Liver (tissue), 9 donors: ENCODE results near the gene MT1F. TPM values are rescaled to one million over a fixed set of nuclear protein-coding genes. Genes with fewer than 3 reads are reported as not detected.

Experiments used
- DNase-seq: peaks from one replicate; pipeline ENCODE4 v3.0.0-alpha.2; 2017; ENCODE audit warnings: low spot score
- H3K27ac ChIP-seq, 2 donors: one replicate each; pipeline ENCODE4 v1.7.0; 2013; ENCODE audit warnings: inconsistent platforms in 2 of 2, low read length in 2 of 2, control low read depth in 1 of 2, low read depth in 1 of 2, mild to moderate bottlenecking in 1 of 2
- H3K27me3 ChIP-seq, 4 donors: one replicate each; pipeline versions ENCODE4 v1.6.1 to v1.7.0; 2013; ENCODE audit warnings: low read length in 3 of 4, inconsistent platforms in 1 of 4, mild to moderate bottlenecking in 1 of 4, moderate library complexity in 1 of 4; ENCODE audit not compliant: control insufficient read depth in 4 of 4, insufficient read depth in 4 of 4
- H3K36me3 ChIP-seq, 4 donors: one replicate each; pipeline versions ENCODE4 v1.6.1 to v1.7.0; 2013; ENCODE audit warnings: low read length in 3 of 4, mild to moderate bottlenecking in 3 of 4, low read depth in 1 of 4, moderate library complexity in 1 of 4; ENCODE audit not compliant: control insufficient read depth in 4 of 4, insufficient read depth in 3 of 4
- H3K4me1 ChIP-seq, 4 donors: one replicate each; pipeline versions ENCODE4 v1.6.1 to v1.7.0; 2013; ENCODE audit warnings: low read length in 3 of 4, mild to moderate bottlenecking in 3 of 4, moderate library complexity in 1 of 4; ENCODE audit not compliant: control insufficient read depth in 4 of 4, insufficient read depth in 4 of 4
- H3K4me3 ChIP-seq, 3 donors: one replicate each; pipeline versions ENCODE4 v1.6.1 to v1.7.0; 2013; ENCODE audit warnings: low read length in 3 of 3, control low read depth in 1 of 3, low read depth in 1 of 3, mild to moderate bottlenecking in 1 of 3
- H3K9ac ChIP-seq, 2 donors: one replicate each; pipeline ENCODE4 v1.7.0; 2013; ENCODE audit warnings: low read length in 2 of 2, mild to moderate bottlenecking in 2 of 2, moderate library complexity in 2 of 2, control low read depth in 1 of 2, low read depth in 1 of 2
- H3K9me3 ChIP-seq, 4 donors: one replicate each; pipeline versions ENCODE4 v1.6.1 to v1.7.0; 2013; ENCODE audit warnings: low read length in 3 of 4; ENCODE audit not compliant: control insufficient read depth in 4 of 4
- ATF3 ChIP-seq: IDR thresholded peaks from 2 replicates; pipeline ENCODE4 v1.6.1; 2016; ENCODE audit warnings: antibody characterized with exemption
- CTCF ChIP-seq: fragments of 150-350 bp; IDR thresholded peaks from 2 replicates; pipeline ENCODE4 v1.5.1; 2017; ENCODE audit warnings: improper control_type of control experiment, low read depth, low read length; ENCODE audit not compliant: missing input control
- EGR1 ChIP-seq, 2 donors: IDR thresholded peaks; 2 replicates each; pipeline ENCODE4 v1.6.1; 2016 to 2018; ENCODE audit warnings: antibody characterized with exemption in 2 of 2, low read depth in 2 of 2
- FOXA1 ChIP-seq: IDR thresholded peaks from 2 replicates; pipeline ENCODE4 v1.6.1; 2016; ENCODE audit warnings: antibody characterized with exemption
- FOXA2 ChIP-seq: IDR thresholded peaks from 2 replicates; pipeline ENCODE4 v1.6.1; 2016; ENCODE audit warnings: antibody characterized with exemption
- GABPA ChIP-seq, 2 donors: IDR thresholded peaks in 1 of 2; conservative IDR thresholded peaks in 1 of 2; 2 replicates each; pipeline ENCODE4 v1.6.1; 2016; ENCODE audit warnings: antibody characterized with exemption in 2 of 2, mild to moderate bottlenecking in 1 of 2, moderate library complexity in 1 of 2
- HNF4A ChIP-seq, 2 donors: conservative IDR thresholded peaks; 2 replicates each; pipeline ENCODE4 v1.6.1; 2016; ENCODE audit warnings: antibody characterized with exemption in 2 of 2, mild to moderate bottlenecking in 2 of 2
- HNF4G ChIP-seq: IDR thresholded peaks from 2 replicates; pipeline ENCODE4 v1.6.1; 2016; ENCODE audit warnings: antibody characterized with exemption
- JUND ChIP-seq, 2 donors: IDR thresholded peaks; 2 replicates each; pipeline ENCODE4 v1.6.1; 2016; ENCODE audit warnings: antibody characterized with exemption in 2 of 2
- MAX ChIP-seq: IDR thresholded peaks from 2 replicates; pipeline ENCODE4 v1.6.1; 2016; ENCODE audit warnings: antibody characterized with exemption
- NR2F2 ChIP-seq: IDR thresholded peaks from 2 replicates; pipeline ENCODE4 v1.6.1; 2016; ENCODE audit warnings: antibody characterized with exemption
- RAD21 ChIP-seq, 2 donors: IDR thresholded peaks; 2 replicates each; pipeline ENCODE4 v1.6.1; 2016; ENCODE audit warnings: antibody characterized with exemption in 2 of 2, mild to moderate bottlenecking in 2 of 2
- REST ChIP-seq: IDR thresholded peaks from 2 replicates; pipeline ENCODE4 v1.6.1; 2016; ENCODE audit warnings: antibody characterized with exemption, mild to moderate bottlenecking
- RXRA ChIP-seq, 2 donors: IDR thresholded peaks; 2 replicates each; pipeline ENCODE4 v1.6.1; 2017 to 2018; ENCODE audit warnings: antibody characterized with exemption in 2 of 2, mild to moderate bottlenecking in 1 of 2
- SP1 ChIP-seq: IDR thresholded peaks from 2 replicates; pipeline ENCODE4 v1.6.1; 2018; ENCODE audit warnings: antibody characterized with exemption, mild to moderate bottlenecking
- TAF1 ChIP-seq: conservative IDR thresholded peaks from 2 replicates; pipeline ENCODE4 v1.6.1; 2016; ENCODE audit warnings: antibody characterized with exemption, mild to moderate bottlenecking
- YY1 ChIP-seq: IDR thresholded peaks from 2 replicates; pipeline ENCODE4 v1.6.1; 2016; ENCODE audit warnings: antibody characterized with exemption, mild to moderate bottlenecking
- ZBTB33 ChIP-seq: IDR thresholded peaks from 2 replicates; pipeline ENCODE4 v1.6.1; 2016; ENCODE audit warnings: antibody characterized with exemption
- WGBS: extraction: QIAGEN DNeasy Blood & Tissue Kit; methylation state at CpG from one replicate; pipeline ENCODE4 v1.1.7; 2013; 5-methylcytosine and 5-hydroxymethylcytosine counted together
- polyA plus RNA-seq, 2 donors: library from polyadenylated mRNA; stranded (reverse) in 1 of 2; unstranded in 1 of 2; fragments of 200-250 nt in 1 of 2; fragments of >200 nt in 1 of 2; fragmentation: Nextera tagmentation in 1 of 2; extraction: Ambion mirVana in 1 of 2; gene quantifications; one replicate each; pipeline versions ENCODE4 v1.2.1 to v1.2.3, GENCODE V29; 2013 to 2015
- total RNA-seq, 2 donors: library from RNA; depleted of rRNA; stranded (reverse); fragments of >200 nt; gene quantifications; one replicate each; pipeline ENCODE4 v1.2.3, GENCODE V29; 2014
- donor health status: healthy.
- donor health status: healthy.
- donor health status: healthy.
- donor health status: healthy.
- donor health status: healthy.

MT1F gene
- total and polyA plus RNA-seq, 4 donors = 14.2 to 895 (median 134) TPM

- no peak for TF ChIP-seq REST
These were observed 42.4 kb downstream of the MT1F start (continued) for GRCh38 chr16:56700195-56700594.

GRCh38 chr16:56700631-56701030 is 42.9 kb downstream of the MT1F start:
- TF ChIP-seq RXRA (IDR thresholded peaks at IDR 0.05) (no peak), YY1 (no peak), EGR1 (IDR thresholded peaks at IDR 0.05; ENCODE audit: low read depth in 2 of 2) (no peak), CTCF (no peak), FOXA2 (no peak), FOXA1 (no peak), NR2F2 (no peak), TAF1 (no peak), MAX (no peak), RAD21 (IDR thresholded peaks at IDR 0.05) (no peak), JUND (IDR thresholded peaks at IDR 0.05) (no peak), ATF3 (no peak), HNF4A (conservative IDR thresholded peaks at IDR 0.05) (no peak), GABPA (IDR thresholded peaks at IDR 0.05 in 1 of 2, conservative IDR thresholded peaks at IDR 0.05 in 1 of 2) (no peak), REST (no peak), SP1 (no peak), HNF4G (no peak), ZBTB33 (no peak)
- no peak overlapping the region for H3K27ac ChIP-seq
- H3K4me3 ChIP-seq = no peak overlapping the region
- peaks cover 0 to 6% (median 0%) of the 10 kb centered on the region in 4 donors for H3K4me1 ChIP-seq
- H3K9ac ChIP-seq = no peak overlapping the region
- DNase-seq = no peak
- H3K9me3 ChIP-seq = no peaks in the 10 kb centered on the region
- no peaks in the 10 kb centered on the region for H3K27me3 ChIP-seq
- WGBS = 97% methylated on average over 1 of the region's 1 CpG
- no peaks in the 10 kb centered on the region for H3K36me3 ChIP-seq
